Measurements from ENCODE around the gene NME7. TPM values are rescaled to one million over a fixed set of nuclear protein-coding genes. Genes with fewer than 3 reads are reported as not detected.

NME7 gene
- total RNA-seq, 1 experiment from 2014 or later = 13.8 TPM

GRCh38 chr1:169260478-169261151 lies 107.0 kb downstream of the NME7 start:
- no peak for ATAC-seq

DNA sequence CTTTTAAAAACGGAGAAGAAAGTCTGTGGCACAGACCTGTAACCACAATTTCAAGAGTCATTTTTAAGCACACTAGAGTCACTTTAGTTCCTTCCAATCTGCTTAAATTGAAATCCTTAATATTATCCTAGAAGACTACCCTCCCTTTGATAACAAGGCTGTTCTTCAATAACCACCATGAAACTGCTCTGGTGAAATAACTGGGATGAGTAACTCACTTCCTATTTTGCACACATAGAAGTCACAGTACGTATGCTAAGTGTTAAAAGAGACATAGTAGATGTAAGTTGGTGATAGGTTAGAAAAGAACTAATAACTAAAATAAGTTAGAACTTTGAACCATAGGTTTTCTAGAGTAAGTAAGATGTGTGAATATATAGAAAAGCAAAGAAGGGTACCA lies 107.8 kb downstream of the NME7 start:
- ChIA-PET POLR2A (no interaction called here), CTCF (no interaction called here)
- 0 out of 2 replicates have a peak, but pooled peaks cover 4% of the 10 kb centered on the region for H3K4me1 Mint-ChIP-seq
- ATAC-seq (no peak), DNase-seq (ENCODE audit: low spot score) (no peak)
- H3K36me3 Mint-ChIP-seq = peaks cover 18% of the 10 kb centered on the region
- no peak overlapping the region for H3K4me3 Mint-ChIP-seq
- peaks cover 35% of the 10 kb centered on the region for H3K9me3 Mint-ChIP-seq
- no peak overlapping the region for H3K27ac Mint-ChIP-seq
- no peaks in the 10 kb centered on the region for H3K27me3 Mint-ChIP-seq (ENCODE audit: low read depth)
- TF ChIP-seq, protein P1, sequence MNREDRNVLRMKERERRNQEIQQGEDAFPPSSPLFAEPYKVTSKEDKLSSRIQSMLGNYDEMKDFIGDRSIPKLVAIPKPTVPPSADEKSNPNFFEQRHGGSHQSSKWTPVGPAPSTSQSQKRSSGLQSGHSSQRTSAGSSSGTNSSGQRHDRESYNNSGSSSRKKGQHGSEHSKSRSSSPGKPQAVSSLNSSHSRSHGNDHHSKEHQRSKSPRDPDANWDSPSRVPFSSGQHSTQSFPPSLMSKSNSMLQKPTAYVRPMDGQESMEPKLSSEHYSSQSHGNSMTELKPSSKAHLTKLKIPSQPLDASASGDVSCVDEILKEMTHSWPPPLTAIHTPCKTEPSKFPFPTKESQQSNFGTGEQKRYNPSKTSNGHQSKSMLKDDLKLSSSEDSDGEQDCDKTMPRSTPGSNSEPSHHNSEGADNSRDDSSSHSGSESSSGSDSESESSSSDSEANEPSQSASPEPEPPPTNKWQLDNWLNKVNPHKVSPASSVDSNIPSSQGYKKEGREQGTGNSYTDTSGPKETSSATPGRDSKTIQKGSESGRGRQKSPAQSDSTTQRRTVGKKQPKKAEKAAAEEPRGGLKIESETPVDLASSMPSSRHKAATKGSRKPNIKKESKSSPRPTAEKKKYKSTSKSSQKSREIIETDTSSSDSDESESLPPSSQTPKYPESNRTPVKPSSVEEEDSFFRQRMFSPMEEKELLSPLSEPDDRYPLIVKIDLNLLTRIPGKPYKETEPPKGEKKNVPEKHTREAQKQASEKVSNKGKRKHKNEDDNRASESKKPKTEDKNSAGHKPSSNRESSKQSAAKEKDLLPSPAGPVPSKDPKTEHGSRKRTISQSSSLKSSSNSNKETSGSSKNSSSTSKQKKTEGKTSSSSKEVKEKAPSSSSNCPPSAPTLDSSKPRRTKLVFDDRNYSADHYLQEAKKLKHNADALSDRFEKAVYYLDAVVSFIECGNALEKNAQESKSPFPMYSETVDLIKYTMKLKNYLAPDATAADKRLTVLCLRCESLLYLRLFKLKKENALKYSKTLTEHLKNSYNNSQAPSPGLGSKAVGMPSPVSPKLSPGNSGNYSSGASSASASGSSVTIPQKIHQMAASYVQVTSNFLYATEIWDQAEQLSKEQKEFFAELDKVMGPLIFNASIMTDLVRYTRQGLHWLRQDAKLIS (CRISPR knock-in tag; IDR thresholded peaks at IDR 0.05; ENCODE audit: borderline replicate concordance) = no peak
- TF ChIP-seq, protein P2, sequence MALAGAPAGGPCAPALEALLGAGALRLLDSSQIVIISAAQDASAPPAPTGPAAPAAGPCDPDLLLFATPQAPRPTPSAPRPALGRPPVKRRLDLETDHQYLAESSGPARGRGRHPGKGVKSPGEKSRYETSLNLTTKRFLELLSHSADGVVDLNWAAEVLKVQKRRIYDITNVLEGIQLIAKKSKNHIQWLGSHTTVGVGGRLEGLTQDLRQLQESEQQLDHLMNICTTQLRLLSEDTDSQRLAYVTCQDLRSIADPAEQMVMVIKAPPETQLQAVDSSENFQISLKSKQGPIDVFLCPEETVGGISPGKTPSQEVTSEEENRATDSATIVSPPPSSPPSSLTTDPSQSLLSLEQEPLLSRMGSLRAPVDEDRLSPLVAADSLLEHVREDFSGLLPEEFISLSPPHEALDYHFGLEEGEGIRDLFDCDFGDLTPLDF (CRISPR knock-in tag; IDR thresholded peaks at IDR 0.05) = no peak
- TF ChIP-seq HMGA2 (CRISPR knock-in tag; IDR thresholded peaks at IDR 0.05) = no peak
- TF ChIP-seq E2F4 (CRISPR knock-in tag; IDR thresholded peaks at IDR 0.05; ENCODE audit: borderline replicate concordance, low read depth) = no peak
- TF ChIP-seq IRF2 (CRISPR knock-in tag; IDR thresholded peaks at IDR 0.05; ENCODE audit: borderline replicate concordance, low read depth) = no peak
- TF ChIP-seq, protein P3, sequence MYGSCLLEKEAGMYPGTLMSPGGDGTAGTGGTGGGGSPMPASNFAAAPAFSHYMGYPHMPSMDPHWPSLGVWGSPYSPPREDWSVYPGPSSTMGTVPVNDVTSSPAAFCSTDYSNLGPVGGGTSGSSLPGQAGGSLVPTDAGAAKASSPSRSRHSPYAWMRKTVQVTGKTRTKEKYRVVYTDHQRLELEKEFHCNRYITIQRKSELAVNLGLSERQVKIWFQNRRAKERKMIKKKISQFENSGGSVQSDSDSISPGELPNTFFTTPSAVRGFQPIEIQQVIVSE (CRISPR knock-in tag; IDR thresholded peaks at IDR 0.05; ENCODE audit: borderline replicate concordance) = no peak
- TF ChIP-seq MXD4 (CRISPR knock-in tag; IDR thresholded peaks at IDR 0.05; ENCODE audit: borderline replicate concordance) = no peak
- TF ChIP-seq, protein P4, sequence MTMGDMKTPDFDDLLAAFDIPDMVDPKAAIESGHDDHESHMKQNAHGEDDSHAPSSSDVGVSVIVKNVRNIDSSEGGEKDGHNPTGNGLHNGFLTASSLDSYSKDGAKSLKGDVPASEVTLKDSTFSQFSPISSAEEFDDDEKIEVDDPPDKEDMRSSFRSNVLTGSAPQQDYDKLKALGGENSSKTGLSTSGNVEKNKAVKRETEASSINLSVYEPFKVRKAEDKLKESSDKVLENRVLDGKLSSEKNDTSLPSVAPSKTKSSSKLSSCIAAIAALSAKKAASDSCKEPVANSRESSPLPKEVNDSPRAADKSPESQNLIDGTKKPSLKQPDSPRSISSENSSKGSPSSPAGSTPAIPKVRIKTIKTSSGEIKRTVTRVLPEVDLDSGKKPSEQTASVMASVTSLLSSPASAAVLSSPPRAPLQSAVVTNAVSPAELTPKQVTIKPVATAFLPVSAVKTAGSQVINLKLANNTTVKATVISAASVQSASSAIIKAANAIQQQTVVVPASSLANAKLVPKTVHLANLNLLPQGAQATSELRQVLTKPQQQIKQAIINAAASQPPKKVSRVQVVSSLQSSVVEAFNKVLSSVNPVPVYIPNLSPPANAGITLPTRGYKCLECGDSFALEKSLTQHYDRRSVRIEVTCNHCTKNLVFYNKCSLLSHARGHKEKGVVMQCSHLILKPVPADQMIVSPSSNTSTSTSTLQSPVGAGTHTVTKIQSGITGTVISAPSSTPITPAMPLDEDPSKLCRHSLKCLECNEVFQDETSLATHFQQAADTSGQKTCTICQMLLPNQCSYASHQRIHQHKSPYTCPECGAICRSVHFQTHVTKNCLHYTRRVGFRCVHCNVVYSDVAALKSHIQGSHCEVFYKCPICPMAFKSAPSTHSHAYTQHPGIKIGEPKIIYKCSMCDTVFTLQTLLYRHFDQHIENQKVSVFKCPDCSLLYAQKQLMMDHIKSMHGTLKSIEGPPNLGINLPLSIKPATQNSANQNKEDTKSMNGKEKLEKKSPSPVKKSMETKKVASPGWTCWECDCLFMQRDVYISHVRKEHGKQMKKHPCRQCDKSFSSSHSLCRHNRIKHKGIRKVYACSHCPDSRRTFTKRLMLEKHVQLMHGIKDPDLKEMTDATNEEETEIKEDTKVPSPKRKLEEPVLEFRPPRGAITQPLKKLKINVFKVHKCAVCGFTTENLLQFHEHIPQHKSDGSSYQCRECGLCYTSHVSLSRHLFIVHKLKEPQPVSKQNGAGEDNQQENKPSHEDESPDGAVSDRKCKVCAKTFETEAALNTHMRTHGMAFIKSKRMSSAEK (CRISPR knock-in tag; IDR thresholded peaks at IDR 0.05; ENCODE audit: borderline replicate concordance) = no peak
- TF ChIP-seq GTF2I (CRISPR knock-in tag; conservative IDR thresholded peaks at IDR 0.05) = no peak
- no peak for TF ChIP-seq NFATC4 (CRISPR knock-in tag; IDR thresholded peaks at IDR 0.05)
- no peak for TF ChIP-seq USF1 (CRISPR knock-in tag; IDR thresholded peaks at IDR 0.05)

More at GRCh38 chr1:169260478-169261151, 107.0 kb downstream of the NME7 start:
- H3K4me3 Mint-ChIP-seq = no peak overlapping the region
- POLR2A ChIA-PET = no interaction called here
- no peak for TF ChIP-seq ZNF416 (CRISPR knock-in tag; IDR thresholded peaks at IDR 0.05)
- TF ChIP-seq USF1 (CRISPR knock-in tag; IDR thresholded peaks at IDR 0.05) = no peak
- TF ChIP-seq ESRRA (CRISPR knock-in tag; IDR thresholded peaks at IDR 0.05; ENCODE audit: borderline replicate concordance) = no peak
- TF ChIP-seq NFATC4 (CRISPR knock-in tag; IDR thresholded peaks at IDR 0.05) = no peak
- TF ChIP-seq MXD4 (CRISPR knock-in tag; IDR thresholded peaks at IDR 0.05; ENCODE audit: borderline replicate concordance) = no peak
- TF ChIP-seq FOXP4 (CRISPR knock-in tag; IDR thresholded peaks at IDR 0.05) = no peak
- TF ChIP-seq NR3C1 (CRISPR knock-in tag; conservative IDR thresholded peaks at IDR 0.05; ENCODE audit: low read depth) = no peak
- TF ChIP-seq SP1 (CRISPR knock-in tag; conservative IDR thresholded peaks at IDR 0.05) = no peak
- 0 out of 2 replicates have a peak, but pooled peaks cover 4% of the 10 kb centered on the region for H3K4me1 Mint-ChIP-seq
- H3K36me3 Mint-ChIP-seq = peaks cover 18% of the 10 kb centered on the region
- CTCF ChIA-PET = no interaction called here
- no peak for DNase-seq (ENCODE audit: low spot score)
- H3K27ac Mint-ChIP-seq = no peak overlapping the region
- H3K27me3 Mint-ChIP-seq (ENCODE audit: low read depth) = no peaks in the 10 kb centered on the region
- H3K9me3 Mint-ChIP-seq = peaks cover 42% of the 10 kb centered on the region

All from WTC11 (cell line).